NT2/D1 (cell line): ENCODE results near the gene DUS1L.

Source experiments
- SUZ12 ChIP-seq: IDR thresholded peaks from 2 replicates; pipeline ENCODE4 v1.6.1; 2011; ENCODE audit not compliant: insufficient read length, insufficient read depth; ENCODE audit errors: extremely low read depth
- YY1 ChIP-seq: IDR thresholded peaks from 2 replicates; pipeline ENCODE4 v1.6.1; 2011; ENCODE audit not compliant: insufficient read length, insufficient read depth
- ZNF274 ChIP-seq: IDR thresholded peaks from 2 replicates; pipeline ENCODE4 v1.6.1; 2011; ENCODE audit warnings: mild to moderate bottlenecking, low read depth, low read length

GRCh38 chr17:82060001-82060380 is 5.6 kb downstream of the DUS1L start:
- TF ChIP-seq YY1 (no peak), ZNF274 (no peak), SUZ12 (no peak)
